ENCODE results near the gene CHCHD6. TPM values are rescaled to one million over a fixed set of nuclear protein-coding genes. Genes with fewer than 3 reads are reported as not detected.

The CHCHD6 gene
- total and polyA plus RNA-seq, 4 donors = 2.0 to 5.1 (median 3.9) TPM

DNA sequence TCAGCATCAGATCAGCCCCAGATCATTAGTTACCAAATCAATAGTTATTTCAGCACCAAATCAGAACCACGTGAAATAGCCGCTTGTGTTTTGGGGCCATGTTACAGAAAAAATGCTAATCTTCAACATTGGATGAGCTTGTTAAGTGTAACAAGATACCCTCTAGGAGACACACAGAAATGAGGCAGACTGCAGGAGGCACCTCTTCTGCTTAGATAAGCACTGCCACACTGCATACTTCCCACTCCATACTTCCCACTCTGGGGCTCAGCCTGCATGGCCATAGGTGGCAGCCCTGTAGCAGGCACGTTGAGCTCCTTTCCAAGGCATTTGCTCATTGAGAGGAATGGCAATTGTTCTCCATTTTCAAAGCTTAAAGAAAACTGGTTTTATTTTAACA is 73.3 kb downstream of the CHCHD6 start:
- 87% methylated on average over 3 of the region's 3 CpGs for WGBS
- H3K4me3 ChIP-seq (ENCODE audit: low read depth in 1 of 3, low read length in 3 of 3) = no peak overlapping the region
- no peak overlapping the region for H3K27ac ChIP-seq (ENCODE audit: low read depth in 1 of 2, low read length in 2 of 2)
- no peaks in the 10 kb centered on the region for H3K9me3 ChIP-seq (ENCODE audit: control insufficient read depth in 4 of 4, low read length in 3 of 4)
- H3K27me3 ChIP-seq (ENCODE audit: control insufficient read depth in 4 of 4, insufficient read depth in 4 of 4, low read length in 3 of 4) = no peaks in the 10 kb centered on the region
- H3K4me1 ChIP-seq (ENCODE audit: control insufficient read depth in 4 of 4, insufficient read depth in 4 of 4, low read length in 3 of 4) = no peaks in the 10 kb centered on the region
- H3K36me3 ChIP-seq (ENCODE audit: control insufficient read depth in 4 of 4, insufficient read depth in 3 of 4, low read depth in 1 of 4, low read length in 3 of 4) = no peaks in the 10 kb centered on the region
- no peak for TF ChIP-seq HNF4A (conservative IDR thresholded peaks at IDR 0.05)
- TF ChIP-seq GABPA (IDR thresholded peaks at IDR 0.05 in 1 of 2, conservative IDR thresholded peaks at IDR 0.05 in 1 of 2) = no peak
- no peak for TF ChIP-seq TAF1 (conservative IDR thresholded peaks at IDR 0.05)
- no peak for TF ChIP-seq RAD21 (IDR thresholded peaks at IDR 0.05)
- no peak for DNase-seq (ENCODE audit: low spot score)
- H3K9ac ChIP-seq (ENCODE audit: low read depth in 1 of 2, low read length in 2 of 2) = no peak overlapping the region

DNA sequence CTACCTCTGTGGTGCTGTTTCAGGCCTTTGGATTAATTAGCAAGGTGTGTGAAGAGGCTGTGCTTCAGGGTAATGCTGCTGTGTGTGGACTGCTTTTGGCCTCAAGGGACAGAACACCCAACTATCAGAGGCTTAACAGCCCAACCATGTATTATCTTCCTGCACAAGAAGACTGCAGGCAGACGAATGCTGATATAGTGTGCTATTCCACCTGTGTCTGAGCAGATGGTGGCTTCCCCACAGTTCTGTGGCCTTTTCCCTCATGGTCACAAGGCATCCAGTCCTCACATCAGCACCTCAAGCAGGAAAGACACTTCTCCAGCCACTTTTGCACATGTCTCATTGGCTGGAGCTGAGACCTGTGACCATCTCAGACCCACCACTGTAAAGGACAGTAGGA is 76.6 kb downstream of the CHCHD6 start:
- TF ChIP-seq, protein P1, sequence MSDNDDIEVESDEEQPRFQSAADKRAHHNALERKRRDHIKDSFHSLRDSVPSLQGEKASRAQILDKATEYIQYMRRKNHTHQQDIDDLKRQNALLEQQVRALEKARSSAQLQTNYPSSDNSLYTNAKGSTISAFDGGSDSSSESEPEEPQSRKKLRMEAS (IDR thresholded peaks at IDR 0.05) = no peak
- TF ChIP-seq FOXA2 (IDR thresholded peaks at IDR 0.05) (no peak), HNF4G (IDR thresholded peaks at IDR 0.05) (no peak), GABPA (IDR thresholded peaks at IDR 0.05 in 1 of 2, conservative IDR thresholded peaks at IDR 0.05 in 1 of 2) (no peak), HNF4A (conservative IDR thresholded peaks at IDR 0.05) (no peak)
- TF ChIP-seq, protein P2, sequence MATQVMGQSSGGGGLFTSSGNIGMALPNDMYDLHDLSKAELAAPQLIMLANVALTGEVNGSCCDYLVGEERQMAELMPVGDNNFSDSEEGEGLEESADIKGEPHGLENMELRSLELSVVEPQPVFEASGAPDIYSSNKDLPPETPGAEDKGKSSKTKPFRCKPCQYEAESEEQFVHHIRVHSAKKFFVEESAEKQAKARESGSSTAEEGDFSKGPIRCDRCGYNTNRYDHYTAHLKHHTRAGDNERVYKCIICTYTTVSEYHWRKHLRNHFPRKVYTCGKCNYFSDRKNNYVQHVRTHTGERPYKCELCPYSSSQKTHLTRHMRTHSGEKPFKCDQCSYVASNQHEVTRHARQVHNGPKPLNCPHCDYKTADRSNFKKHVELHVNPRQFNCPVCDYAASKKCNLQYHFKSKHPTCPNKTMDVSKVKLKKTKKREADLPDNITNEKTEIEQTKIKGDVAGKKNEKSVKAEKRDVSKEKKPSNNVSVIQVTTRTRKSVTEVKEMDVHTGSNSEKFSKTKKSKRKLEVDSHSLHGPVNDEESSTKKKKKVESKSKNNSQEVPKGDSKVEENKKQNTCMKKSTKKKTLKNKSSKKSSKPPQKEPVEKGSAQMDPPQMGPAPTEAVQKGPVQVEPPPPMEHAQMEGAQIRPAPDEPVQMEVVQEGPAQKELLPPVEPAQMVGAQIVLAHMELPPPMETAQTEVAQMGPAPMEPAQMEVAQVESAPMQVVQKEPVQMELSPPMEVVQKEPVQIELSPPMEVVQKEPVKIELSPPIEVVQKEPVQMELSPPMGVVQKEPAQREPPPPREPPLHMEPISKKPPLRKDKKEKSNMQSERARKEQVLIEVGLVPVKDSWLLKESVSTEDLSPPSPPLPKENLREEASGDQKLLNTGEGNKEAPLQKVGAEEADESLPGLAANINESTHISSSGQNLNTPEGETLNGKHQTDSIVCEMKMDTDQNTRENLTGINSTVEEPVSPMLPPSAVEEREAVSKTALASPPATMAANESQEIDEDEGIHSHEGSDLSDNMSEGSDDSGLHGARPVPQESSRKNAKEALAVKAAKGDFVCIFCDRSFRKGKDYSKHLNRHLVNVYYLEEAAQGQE (IDR thresholded peaks at IDR 0.05) = no peak
- TF ChIP-seq, protein P3, sequence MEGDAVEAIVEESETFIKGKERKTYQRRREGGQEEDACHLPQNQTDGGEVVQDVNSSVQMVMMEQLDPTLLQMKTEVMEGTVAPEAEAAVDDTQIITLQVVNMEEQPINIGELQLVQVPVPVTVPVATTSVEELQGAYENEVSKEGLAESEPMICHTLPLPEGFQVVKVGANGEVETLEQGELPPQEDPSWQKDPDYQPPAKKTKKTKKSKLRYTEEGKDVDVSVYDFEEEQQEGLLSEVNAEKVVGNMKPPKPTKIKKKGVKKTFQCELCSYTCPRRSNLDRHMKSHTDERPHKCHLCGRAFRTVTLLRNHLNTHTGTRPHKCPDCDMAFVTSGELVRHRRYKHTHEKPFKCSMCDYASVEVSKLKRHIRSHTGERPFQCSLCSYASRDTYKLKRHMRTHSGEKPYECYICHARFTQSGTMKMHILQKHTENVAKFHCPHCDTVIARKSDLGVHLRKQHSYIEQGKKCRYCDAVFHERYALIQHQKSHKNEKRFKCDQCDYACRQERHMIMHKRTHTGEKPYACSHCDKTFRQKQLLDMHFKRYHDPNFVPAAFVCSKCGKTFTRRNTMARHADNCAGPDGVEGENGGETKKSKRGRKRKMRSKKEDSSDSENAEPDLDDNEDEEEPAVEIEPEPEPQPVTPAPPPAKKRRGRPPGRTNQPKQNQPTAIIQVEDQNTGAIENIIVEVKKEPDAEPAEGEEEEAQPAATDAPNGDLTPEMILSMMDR (IDR thresholded peaks at IDR 0.05; ENCODE audit: low read depth, low read length, missing input control) = no peak
- Histone ChIP-seq H3K36me3 (ENCODE audit: control insufficient read depth in 4 of 4, insufficient read depth in 3 of 4, low read depth in 1 of 4, low read length in 3 of 4) (no peaks in the 10 kb centered on the region), H3K4me1 (ENCODE audit: control insufficient read depth in 4 of 4, insufficient read depth in 4 of 4, low read length in 3 of 4) (no peaks in the 10 kb centered on the region), H3K9me3 (ENCODE audit: control insufficient read depth in 4 of 4, low read length in 3 of 4) (no peaks in the 10 kb centered on the region), H3K4me3 (ENCODE audit: low read depth in 1 of 3, low read length in 3 of 3) (no peak overlapping the region), H3K9ac (ENCODE audit: low read depth in 1 of 2, low read length in 2 of 2) (no peak overlapping the region), H3K27ac (ENCODE audit: low read depth in 1 of 2, low read length in 2 of 2) (no peak overlapping the region), H3K27me3 (ENCODE audit: control insufficient read depth in 4 of 4, insufficient read depth in 4 of 4, low read length in 3 of 4) (no peaks in the 10 kb centered on the region)
- no peak for DNase-seq (ENCODE audit: low spot score)
- 98% methylated on average over 1 of the region's 1 CpG for WGBS

DNA sequence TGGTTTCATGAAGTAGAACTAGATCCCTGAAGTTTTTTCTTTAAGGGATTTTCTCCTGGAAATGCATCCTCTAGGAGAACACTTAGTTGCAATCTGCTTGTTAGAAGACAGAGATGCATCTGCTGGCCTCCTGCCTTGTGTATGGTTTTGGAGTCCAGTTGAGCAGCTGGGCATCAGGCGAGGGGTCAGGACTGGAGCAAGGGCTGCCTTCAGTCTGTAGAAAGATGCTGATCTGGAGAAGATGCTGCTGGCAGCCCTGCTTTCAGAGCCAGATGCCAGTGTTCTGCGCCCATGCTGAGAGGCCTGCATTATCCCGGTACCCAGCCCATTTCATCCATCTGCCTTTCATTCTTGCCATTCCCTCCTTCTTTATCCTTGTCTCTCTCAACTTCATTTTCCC is 77.4 kb downstream of the CHCHD6 start:
- Histone ChIP-seq H3K4me3 (ENCODE audit: low read depth in 1 of 3, low read length in 3 of 3) (no peak overlapping the region), H3K27me3 (ENCODE audit: control insufficient read depth in 4 of 4, insufficient read depth in 4 of 4, low read length in 3 of 4) (no peaks in the 10 kb centered on the region), H3K9ac (ENCODE audit: low read depth in 1 of 2, low read length in 2 of 2) (no peak overlapping the region), H3K9me3 (ENCODE audit: control insufficient read depth in 4 of 4, low read length in 3 of 4) (no peaks in the 10 kb centered on the region), H3K4me1 (ENCODE audit: control insufficient read depth in 4 of 4, insufficient read depth in 4 of 4, low read length in 3 of 4) (no peaks in the 10 kb centered on the region), H3K27ac (ENCODE audit: low read depth in 1 of 2, low read length in 2 of 2) (no peak overlapping the region), H3K36me3 (ENCODE audit: control insufficient read depth in 4 of 4, insufficient read depth in 3 of 4, low read depth in 1 of 4, low read length in 3 of 4) (no peaks in the 10 kb centered on the region)
- 96% methylated on average over 3 of the region's 3 CpGs for WGBS
- DNase-seq (ENCODE audit: low spot score) = no peak
- TF ChIP-seq, protein P4, sequence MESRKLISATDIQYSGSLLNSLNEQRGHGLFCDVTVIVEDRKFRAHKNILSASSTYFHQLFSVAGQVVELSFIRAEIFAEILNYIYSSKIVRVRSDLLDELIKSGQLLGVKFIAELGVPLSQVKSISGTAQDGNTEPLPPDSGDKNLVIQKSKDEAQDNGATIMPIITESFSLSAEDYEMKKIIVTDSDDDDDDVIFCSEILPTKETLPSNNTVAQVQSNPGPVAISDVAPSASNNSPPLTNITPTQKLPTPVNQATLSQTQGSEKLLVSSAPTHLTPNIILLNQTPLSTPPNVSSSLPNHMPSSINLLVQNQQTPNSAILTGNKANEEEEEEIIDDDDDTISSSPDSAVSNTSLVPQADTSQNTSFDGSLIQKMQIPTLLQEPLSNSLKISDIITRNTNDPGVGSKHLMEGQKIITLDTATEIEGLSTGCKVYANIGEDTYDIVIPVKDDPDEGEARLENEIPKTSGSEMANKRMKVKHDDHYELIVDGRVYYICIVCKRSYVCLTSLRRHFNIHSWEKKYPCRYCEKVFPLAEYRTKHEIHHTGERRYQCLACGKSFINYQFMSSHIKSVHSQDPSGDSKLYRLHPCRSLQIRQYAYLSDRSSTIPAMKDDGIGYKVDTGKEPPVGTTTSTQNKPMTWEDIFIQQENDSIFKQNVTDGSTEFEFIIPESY (IDR thresholded peaks at IDR 0.05) = no peak
- no peak for TF ChIP-seq EGR1 (IDR thresholded peaks at IDR 0.05; ENCODE audit: low read depth in 2 of 2)
- TF ChIP-seq RXRA (IDR thresholded peaks at IDR 0.05) = no peak
- no peak for TF ChIP-seq NR2F2 (IDR thresholded peaks at IDR 0.05)
- TF ChIP-seq HNF4A (conservative IDR thresholded peaks at IDR 0.05) = no peak
- TF ChIP-seq HNF4G (IDR thresholded peaks at IDR 0.05) = no peak
- TF ChIP-seq, protein P1 (IDR thresholded peaks at IDR 0.05) = no peak
- no peak for TF ChIP-seq YY1 (IDR thresholded peaks at IDR 0.05)
- no peak for TF ChIP-seq GABPA (IDR thresholded peaks at IDR 0.05 in 1 of 2, conservative IDR thresholded peaks at IDR 0.05 in 1 of 2)
- TF ChIP-seq, protein P3 (IDR thresholded peaks at IDR 0.05; ENCODE audit: low read depth, low read length, missing input control) = no peak
- TF ChIP-seq, protein P5, sequence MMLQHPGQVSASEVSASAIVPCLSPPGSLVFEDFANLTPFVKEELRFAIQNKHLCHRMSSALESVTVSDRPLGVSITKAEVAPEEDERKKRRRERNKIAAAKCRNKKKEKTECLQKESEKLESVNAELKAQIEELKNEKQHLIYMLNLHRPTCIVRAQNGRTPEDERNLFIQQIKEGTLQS (IDR thresholded peaks at IDR 0.05) = no peak
- no peak for TF ChIP-seq FOXA1 (IDR thresholded peaks at IDR 0.05)
- TF ChIP-seq TAF1 (conservative IDR thresholded peaks at IDR 0.05) = no peak

Measured in liver (tissue), 9 donors.